ENCODE results near the gene ALPI.
"Not testable (repeated sequence)": the region's sequence is repeated elsewhere in the genome, so short reads cannot be mapped to it uniquely, and the experiment has no call there.

Gene ALPI

GRCh38 chr2:232421189-232421785, 34.7 kb upstream of the ALPI start:
- no peak for FAIRE-seq

GRCh38 chr2:232422051-232422450, 33.9 kb upstream of the ALPI start:
- FAIRE-seq: no peak

- FAIRE-seq: not testable (repeated sequence)
These were observed 33.0 kb upstream of the ALPI start for GRCh38 chr2:232422996-232423395.

GRCh38 chr2:232423407-232423806, 32.5 kb upstream of the ALPI start:
- not testable (repeated sequence) for FAIRE-seq

GRCh38 chr2:232431705-232432590, 24.0 kb upstream of the ALPI start:
- no peak for FAIRE-seq

GRCh38 chr2:232432598-232433184, 23.3 kb upstream of the ALPI start:
- no peak for FAIRE-seq

- not testable (repeated sequence) for FAIRE-seq
These were observed 22.3 kb upstream of the ALPI start for GRCh38 chr2:232433622-232434021.

- no peak for FAIRE-seq
These were observed 21.9 kb upstream of the ALPI start for GRCh38 chr2:232434091-232434490.

GRCh38 chr2:232434563-232435374, 21.2 kb upstream of the ALPI start:
- no peak for FAIRE-seq

- no peak for FAIRE-seq
These were observed 20.6 kb upstream of the ALPI start for GRCh38 chr2:232435375-232435648.

- no peak for FAIRE-seq
These were observed 20.1 kb upstream of the ALPI start for GRCh38 chr2:232435805-232436204.

GRCh38 chr2:232436381-232437194, 19.4 kb upstream of the ALPI start:
- no peak for FAIRE-seq

GRCh38 chr2:232437195-232437571, 18.8 kb upstream of the ALPI start:
- FAIRE-seq: no peak

GRCh38 chr2:232438091-232438490, 17.9 kb upstream of the ALPI start:
- no peak for FAIRE-seq

GRCh38 chr2:232438951-232439757, 16.8 kb upstream of the ALPI start:
- no peak for FAIRE-seq

- no peak for FAIRE-seq
These were observed 16.2 kb upstream of the ALPI start for GRCh38 chr2:232439758-232440135.

GRCh38 chr2:232440220-232441018, 15.5 kb upstream of the ALPI start:
- FAIRE-seq: not testable (repeated sequence)

GRCh38 chr2:232441147-232441651, 14.8 kb upstream of the ALPI start:
- FAIRE-seq: no peak

- FAIRE-seq: not testable (repeated sequence)
These were observed 14.0 kb upstream of the ALPI start for GRCh38 chr2:232441922-232442321.

- not testable (repeated sequence) for FAIRE-seq
These were observed 13.5 kb upstream of the ALPI start for GRCh38 chr2:232442431-232442830.

Data from colon (tissue), 2 donors.